AG04449 (cell line): Measurements from ENCODE around the gene UBB.

Source experiments
- CTCF ChIA-PET: fragments of 350-600 bp; formaldehyde crosslinking; extraction: SDS; loops from one replicate; lab custom pipeline; 2021; ENCODE audit warnings: antibody characterized with exemption; lab: Yijun Ruan, JAX
- POLR2A ChIA-PET: fragments of 400-600, 350-600 bp; formaldehyde crosslinking; extraction: SDS; loops from one replicate; lab custom pipeline; 2020; ENCODE audit warnings: antibody characterized with exemption, inconsistent platforms; lab: Yijun Ruan, JAX
- DNase-seq: peaks from one replicate; pipeline ENCODE4 v3.0.0-alpha.2; 2010; ENCODE audit warnings: low read depth, low spot score
- H3K4me3 ChIP-seq: 2 replicates; pipeline ENCODE4 v1.5.1; 2011; ENCODE audit warnings: low read depth, mild to moderate bottlenecking, control low read depth, low read length
- CTCF ChIP-seq: IDR thresholded peaks from one replicate; pipeline ENCODE4 v1.5.1; 2011; ENCODE audit warnings: mild to moderate bottlenecking, moderate library complexity, low read length, control low read depth, inconsistent platforms; ENCODE audit not compliant: insufficient read depth; ENCODE audit errors: missing control alignments

Gene UBB

GRCh38 chr17:16380640-16381495, at the start of gene UBB:
Gene UBB (plus strand): TSS chr17:16381091. CDS start chr17:16381908, 817 bp downstream.
- POLR2A ChIA-PET, result interaction anchor here (0.6 to 4.6 kb wide), 37 partner anchors 9 to 209 kb away, joined by 3 to 58 read pairs (median 4); partner anchors contain the start of genes CENPV, NCOR1, PIGL and TRPV2
- H3K4me3 ChIP-seq, result peak within 1 kb of the TSS; percentile 86
- CTCF ChIA-PET, result interaction anchor here (9.9 kb wide), 1 partner anchor 16 kb away, joined by 134 read pairs; no protein-coding TSS in a partner anchor
- TF ChIP-seq CTCF, result peak; percentile 8
- peak; percentile 95 for DNase-seq

- ChIA-PET POLR2A (no interaction called here), CTCF (interaction anchor here (0.9 to 1.1 kb wide), 5 partner anchors 11 to 34 kb away, joined by 3 to 4 read pairs (median 3); partner anchors contain the start of gene CENPV)
- H3K4me3 ChIP-seq, result no peak overlapping the region
- TF ChIP-seq CTCF, result no peak
- DNase-seq, result no peak
Observed at GRCh38 chr17:16338391-16338790, 42.5 kb upstream of the UBB start.

GRCh38 chr17:16339402-16339801, 41.5 kb upstream of the UBB start:
- POLR2A ChIA-PET, result no interaction called here

GRCh38 chr17:16339959-16340358, 40.9 kb upstream of the UBB start:
- TF ChIP-seq CTCF, result no peak
- ChIA-PET CTCF (interaction anchor here (1.3 to 3.3 kb wide), 3 partner anchors 10 to 24 kb away, joined by 3 to 25 read pairs (median 4); partner anchors contain the start of gene CENPV), POLR2A (no interaction called here)
- no peak overlapping the region for H3K4me3 ChIP-seq
- DNase-seq, result no peak

More at GRCh38 chr17:16339402-16339801, 41.5 kb upstream of the UBB start:
- DNase-seq, result no peak
- H3K4me3 ChIP-seq, result no peak overlapping the region
- CTCF ChIA-PET, result interaction anchor here (1.3 to 1.5 kb wide), 2 partner anchors 10 to 24 kb away, joined by 3 to 4 read pairs; no protein-coding TSS in a partner anchor
- no peak for TF ChIP-seq CTCF

- DNase-seq, result no peak
- POLR2A ChIA-PET, result no interaction called here
- no peak overlapping the region for H3K4me3 ChIP-seq
- TF ChIP-seq CTCF, result no peak
- CTCF ChIA-PET, result interaction anchor here (3.3 to 3.5 kb wide), 2 partner anchors 10 to 21 kb away, joined by 25 to 31 read pairs; partner anchors contain the start of gene CENPV
Observed at GRCh38 chr17:16342979-16343378, 37.9 kb upstream of the UBB start.

GRCh38 chr17:16343569-16343968, 37.3 kb upstream of the UBB start:
- ChIA-PET POLR2A (interaction anchor here (0.6 kb wide), 1 partner anchor 14 kb away, joined by 3 read pairs; no protein-coding TSS in a partner anchor), CTCF (interaction anchor here (2.4 to 3.5 kb wide), 3 partner anchors 9 to 21 kb away, joined by 14 to 31 read pairs (median 25); partner anchors contain the start of gene CENPV)
- no peak for DNase-seq
- TF ChIP-seq CTCF, result no peak
- no peak overlapping the region for H3K4me3 ChIP-seq
